Muscle of leg (tissue), 11 donors: ENCODE data around the gene DPEP3. TPM values are rescaled to one million over a fixed set of nuclear protein-coding genes. Genes with fewer than 3 reads are reported as not detected.
"Not testable (repeated sequence)": the region's sequence is repeated elsewhere in the genome, so short reads cannot be mapped to it uniquely, and the experiment has no call there.

Source experiments
- DNase-seq: peaks from one replicate; pipeline ENCODE4 v3.0.0; 2013
- H3K27ac ChIP-seq: one replicate; pipeline ENCODE4 v1.5.1; 2013; ENCODE audit warnings: mild to moderate bottlenecking, low read length, control low read depth
- H3K27me3 ChIP-seq: one replicate; pipeline ENCODE4 v1.6.1; 2013; ENCODE audit warnings: low read length; ENCODE audit not compliant: control insufficient read depth, insufficient read depth
- H3K36me3 ChIP-seq: one replicate; pipeline ENCODE4 v1.6.1; 2013; ENCODE audit warnings: low read length; ENCODE audit not compliant: control insufficient read depth, insufficient read depth
- H3K4me1 ChIP-seq: one replicate; pipeline ENCODE4 v1.6.1; 2013; ENCODE audit warnings: low read length; ENCODE audit not compliant: control insufficient read depth, insufficient read depth
- H3K4me3 ChIP-seq: one replicate; pipeline ENCODE4 v1.5.1; 2013; ENCODE audit warnings: low read length, control low read depth
- H3K9me3 ChIP-seq: replicated peaks from 2 replicates; pipeline ENCODE4 v1.6.1; 2013; ENCODE audit warnings: low read depth, low read length; ENCODE audit not compliant: control insufficient read depth
- WGBS: methylation state at CpG from one replicate; pipeline ENCODE4 v1.1.5; 2013; ENCODE audit warnings: missing lambda C conversion rate; ENCODE audit not compliant: insufficient coverage; 5-methylcytosine and 5-hydroxymethylcytosine counted together
- polyA plus RNA-seq, 8 donors: library from polyadenylated mRNA; unstranded; fragments of 120-200 nt; gene quantifications; one replicate each; pipeline versions ENCODE4 v1.2.1 to v1.2.3, GENCODE V29; 2013; ENCODE audit warnings: inconsistent platforms in 1 of 8, low replicate concordance in 1 of 8; ENCODE audit not compliant: insufficient read length in 8 of 8, insufficient read depth in 1 of 8
- total RNA-seq: library from RNA; stranded (reverse); fragments of 120-200 nt; gene quantifications from one replicate; pipeline ENCODE4 v1.2.4, GENCODE V29; 2013

The DPEP3 gene
- total and polyA plus RNA-seq, 9 donors = 0.04 to 0.15 (median 0.09) TPM; not detected in 4

DNA sequence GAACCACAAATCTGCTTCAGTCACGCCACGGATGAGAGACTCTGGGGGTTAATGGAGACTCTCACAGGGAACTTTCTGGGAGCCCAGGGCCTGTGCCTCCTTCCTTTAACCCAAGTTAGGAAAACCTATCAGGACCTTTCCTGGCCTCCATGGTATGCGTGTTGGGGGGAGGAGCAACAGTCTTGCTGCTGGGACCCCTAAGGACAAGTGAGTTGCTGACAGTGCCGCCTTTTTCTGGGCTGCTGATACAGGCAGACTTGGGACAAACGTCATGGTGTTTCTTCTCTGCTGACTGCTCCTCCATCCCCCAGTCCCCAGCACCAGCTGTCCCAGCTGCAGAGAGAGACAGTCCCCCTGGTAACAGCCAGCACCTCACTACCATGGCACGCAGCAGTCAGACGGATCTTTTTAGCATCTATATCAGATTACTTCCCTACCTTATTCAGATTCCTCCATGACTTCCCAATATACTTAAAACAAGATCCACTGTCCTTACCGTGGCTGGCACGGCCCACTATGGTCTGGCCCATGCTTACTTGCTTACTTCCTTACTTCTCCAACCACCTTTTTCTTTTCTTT lies 28.9 kb upstream of the DPEP3 start:
- Histone ChIP-seq H3K27ac (no peak overlapping the region), H3K36me3 (no peaks in the 10 kb centered on the region), H3K9me3 (no peaks in the 10 kb centered on the region), H3K4me3 (no peak overlapping the region), H3K4me1 (peaks cover 3% of the 10 kb centered on the region), H3K27me3 (peaks cover 2% of the 10 kb centered on the region)
- WGBS = 44% methylated on average over 7 of the region's 9 CpGs
- DNase-seq = no peak

DNA sequence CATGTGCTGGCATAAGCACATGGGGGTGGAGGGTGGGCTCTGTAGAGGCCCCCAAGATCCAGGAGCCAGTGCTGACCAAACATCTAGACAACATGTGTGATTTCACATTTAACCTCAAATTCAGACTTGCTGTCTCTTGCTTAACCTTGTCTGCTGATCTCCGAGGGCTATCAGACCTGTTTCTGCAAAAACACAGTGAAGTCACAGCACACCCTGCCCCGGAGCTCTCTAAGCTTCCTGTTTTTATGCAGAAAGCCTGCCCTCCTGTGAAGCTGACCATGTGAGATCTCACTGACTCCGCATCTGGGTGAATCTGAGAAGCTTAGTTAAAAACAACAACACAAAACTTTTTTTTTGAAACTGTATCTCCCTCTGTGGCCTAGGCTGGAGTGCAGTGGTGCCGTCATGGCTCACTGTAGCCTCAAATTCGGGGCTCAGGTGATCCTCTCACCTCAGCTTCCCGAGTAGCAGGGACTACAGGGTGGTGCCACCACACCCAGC lies 25.5 kb upstream of the DPEP3 start:
- WGBS = 33% methylated on average over 3 of the region's 6 CpGs
- Histone ChIP-seq H3K27me3 (no peaks in the 10 kb centered on the region), H3K4me3 (no peak overlapping the region), H3K4me1 (peaks cover 3% of the 10 kb centered on the region), H3K27ac (peak overlapping the region; percentile 48), H3K36me3 (no peaks in the 10 kb centered on the region), H3K9me3 (no peaks in the 10 kb centered on the region)
- DNase-seq = peak; percentile 70

DNA sequence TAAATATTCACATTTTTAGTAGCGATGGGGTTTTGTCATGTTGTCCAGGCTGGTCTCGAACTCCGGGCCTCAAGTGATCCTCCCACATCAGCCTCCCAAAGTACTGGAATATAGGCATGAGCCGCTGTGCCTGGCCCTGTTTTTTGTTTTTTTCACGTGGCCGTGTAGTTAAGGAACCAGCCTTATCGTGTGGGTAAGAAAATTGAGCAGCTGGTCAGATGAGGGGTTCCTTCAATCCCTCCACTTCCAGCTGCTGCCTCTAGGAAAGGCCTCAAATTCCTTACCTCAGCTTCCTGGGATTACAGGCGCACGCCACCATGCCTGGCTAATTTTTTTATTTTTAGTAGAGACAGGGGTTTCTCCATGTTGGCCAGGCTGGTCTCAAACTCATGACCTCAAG lies 24.9 kb upstream of the DPEP3 start:
- WGBS = no CpG with 5 or more reads among the region's 9 CpGs
- no peaks in the 10 kb centered on the region for H3K36me3 ChIP-seq
- peak overlapping the region; percentile 48 for H3K27ac ChIP-seq
- H3K4me1 ChIP-seq = peaks cover 5% of the 10 kb centered on the region
- no peak for DNase-seq
- no peaks in the 10 kb centered on the region for H3K27me3 ChIP-seq
- no peak overlapping the region for H3K4me3 ChIP-seq
- no peaks in the 10 kb centered on the region for H3K9me3 ChIP-seq

DNA sequence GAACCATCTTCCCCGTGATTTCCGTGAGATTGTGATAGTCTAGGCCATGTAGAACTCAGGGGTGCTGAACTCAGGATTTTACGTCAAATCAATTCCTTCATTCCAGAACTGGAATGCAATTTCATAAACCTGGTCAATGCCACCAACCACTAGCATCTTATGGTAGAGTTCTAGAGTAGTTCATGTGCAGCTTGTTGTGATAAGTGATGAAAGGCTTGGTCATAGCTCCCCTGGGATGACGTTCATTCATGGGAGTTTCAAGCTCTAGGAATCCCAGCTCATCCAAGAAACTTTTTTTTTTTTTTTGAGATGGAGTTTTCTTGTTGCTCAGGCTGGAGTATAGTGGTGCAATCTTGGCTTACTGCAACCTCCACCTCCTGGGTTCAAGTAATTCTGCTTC lies 22.7 kb upstream of the DPEP3 start:
- no peaks in the 10 kb centered on the region for H3K36me3 ChIP-seq
- H3K4me3 ChIP-seq = no peak overlapping the region
- no peaks in the 10 kb centered on the region for H3K9me3 ChIP-seq
- no peak for DNase-seq
- H3K4me1 ChIP-seq = peaks cover 5% of the 10 kb centered on the region
- no CpG with 5 or more reads among the region's 4 CpGs for WGBS
- H3K27ac ChIP-seq = no peak overlapping the region
- no peaks in the 10 kb centered on the region for H3K27me3 ChIP-seq

DNA sequence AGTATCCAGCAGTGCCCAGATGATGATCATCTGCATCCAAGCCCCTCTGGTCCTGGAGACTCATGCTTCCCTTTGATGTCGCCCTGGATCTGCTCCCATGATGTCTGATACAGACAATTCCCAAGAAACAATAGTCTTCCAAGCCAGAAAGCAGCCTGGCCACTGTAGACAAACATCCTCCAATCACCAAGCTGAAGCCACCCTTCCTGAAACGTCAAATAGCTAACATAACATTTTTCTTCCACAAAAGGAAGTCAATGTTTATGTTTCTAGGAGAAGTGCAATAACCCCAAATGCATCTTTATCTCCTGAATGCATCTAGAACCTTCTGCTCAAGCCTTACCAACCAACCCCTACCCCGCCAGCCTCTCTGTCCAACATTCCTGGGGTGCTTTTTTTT lies 20.2 kb upstream of the DPEP3 start:
- peaks cover 5% of the 10 kb centered on the region for H3K4me1 ChIP-seq
- no peaks in the 10 kb centered on the region for H3K36me3 ChIP-seq
- H3K27ac ChIP-seq = no peak overlapping the region
- DNase-seq = peak; percentile 56
- no peaks in the 10 kb centered on the region for H3K9me3 ChIP-seq
- no peak overlapping the region for H3K4me3 ChIP-seq
- H3K27me3 ChIP-seq = no peaks in the 10 kb centered on the region
- 50% methylated on average over 2 of the region's 3 CpGs for WGBS

DNA sequence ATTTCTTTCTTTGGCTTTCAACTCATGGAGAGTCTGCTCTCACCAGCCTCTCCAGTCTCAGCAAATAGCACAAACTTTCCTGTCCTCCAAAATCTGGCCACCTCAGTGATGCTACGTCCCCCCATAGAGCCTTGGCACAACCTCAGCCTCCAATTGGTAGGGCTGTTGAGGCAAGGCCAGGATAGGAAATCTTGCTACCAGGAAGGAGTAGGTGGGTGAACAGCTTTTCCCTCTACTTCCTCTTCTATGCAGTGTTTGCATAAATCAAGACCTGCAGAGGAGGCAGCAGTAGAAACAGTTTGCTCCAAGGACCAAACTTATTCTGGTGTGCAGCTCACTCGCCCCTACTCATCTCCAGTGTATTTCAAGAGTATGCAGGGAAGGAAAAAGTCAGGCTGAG lies 19.7 kb upstream of the DPEP3 start:
- H3K4me1 ChIP-seq = peaks cover 5% of the 10 kb centered on the region
- no peak overlapping the region for H3K4me3 ChIP-seq
- no peaks in the 10 kb centered on the region for H3K9me3 ChIP-seq
- H3K36me3 ChIP-seq = no peaks in the 10 kb centered on the region
- no peak for DNase-seq
- H3K27ac ChIP-seq = peak overlapping the region; percentile 29
- no peaks in the 10 kb centered on the region for H3K27me3 ChIP-seq
- no CpG with 5 or more reads among the region's 2 CpGs for WGBS

DNA sequence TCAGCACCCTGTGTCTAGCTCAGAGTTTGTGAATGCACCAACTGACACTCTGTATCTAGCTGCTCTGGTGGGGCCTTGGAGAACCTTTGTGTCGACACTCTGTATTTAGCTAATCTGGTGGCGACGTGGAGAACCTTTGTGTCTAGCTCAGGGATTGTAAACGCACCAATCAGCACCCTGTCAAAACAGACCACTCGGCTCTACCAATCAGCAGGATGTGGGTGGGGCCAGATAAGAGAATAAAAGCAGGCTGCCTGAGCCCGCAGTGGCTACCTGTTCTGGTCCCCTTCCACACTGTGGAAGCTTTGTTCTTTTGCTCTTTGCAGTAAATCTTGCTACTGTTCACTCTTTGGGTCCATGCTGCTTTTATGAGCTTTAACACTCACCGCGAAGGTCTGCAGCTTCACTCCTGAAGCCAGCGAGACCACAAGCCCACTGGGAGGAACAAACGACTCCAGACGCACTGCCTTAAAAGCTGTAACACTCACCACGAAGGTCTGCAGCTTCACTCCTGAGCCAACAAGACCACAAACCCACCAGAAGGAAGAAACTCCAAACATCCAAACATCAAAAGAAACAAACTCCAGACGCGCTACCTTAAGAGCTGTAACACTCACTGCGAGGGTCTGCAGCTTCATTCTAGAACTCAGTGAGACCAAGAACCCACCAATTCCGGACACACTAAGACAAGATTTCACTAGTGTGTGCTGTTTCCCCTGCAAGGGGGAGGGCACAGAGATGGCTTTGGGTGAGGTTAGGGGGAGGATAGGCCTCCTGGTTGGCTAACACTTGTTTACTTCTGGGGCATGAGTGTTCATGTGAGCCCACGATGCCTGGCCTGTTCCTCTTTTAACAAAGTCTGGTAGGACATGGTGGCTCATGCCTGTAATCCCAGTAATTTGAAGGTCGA lies 18.7 kb upstream of the DPEP3 start, which contains the start of gene DPEP2:
DPEP2 (minus strand) TSS at position 706 of the 910 bp plus-strand sequence. CDS start 6,272 bp downstream, outside the sequence.
- H3K9me3 ChIP-seq, H3K27me3 ChIP-seq, H3K36me3 ChIP-seq, H3K4me1 ChIP-seq: not testable (repeated sequence)
- H3K4me3 ChIP-seq = peak within 1 kb of the TSS; percentile 5
- H3K27ac ChIP-seq = peak within 1 kb of the TSS; percentile 42
- WGBS = 36% methylated on average over 5 of the region's 18 CpGs
- DNase-seq = peak; percentile 54

DNA sequence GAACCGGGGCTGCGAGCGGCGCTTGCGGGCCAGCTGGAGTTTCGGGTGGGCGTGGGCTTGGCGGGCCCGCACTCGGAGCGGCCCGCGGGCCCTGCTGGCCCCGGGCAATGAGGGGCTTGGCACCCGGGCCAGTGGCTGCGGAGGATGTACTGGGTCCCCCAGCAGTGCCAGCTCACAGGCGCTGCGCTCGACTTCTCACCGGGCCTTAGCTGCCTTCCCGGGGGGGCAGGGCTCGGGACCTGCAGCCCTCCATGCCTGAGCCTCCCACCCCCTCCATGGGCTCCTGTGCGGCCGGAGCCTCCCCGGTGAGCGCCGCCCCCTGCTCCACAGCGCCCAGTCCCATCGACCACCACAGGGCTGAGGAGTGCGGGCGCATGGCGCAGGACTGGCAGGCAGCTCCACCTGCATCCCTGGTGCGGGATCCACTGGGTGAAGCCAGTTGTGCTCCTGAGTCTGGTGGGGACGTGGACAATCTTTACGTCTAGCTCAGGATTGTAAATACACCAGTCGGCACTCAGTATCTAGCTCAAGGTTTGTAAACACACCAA lies 18.0 kb upstream of the DPEP3 start:
- not testable (repeated sequence) for H3K36me3 ChIP-seq, DNase-seq, H3K27ac ChIP-seq, H3K4me3 ChIP-seq, H3K27me3 ChIP-seq, H3K9me3 ChIP-seq
- H3K4me1 ChIP-seq = peaks cover 10% of the 10 kb centered on the region
- WGBS = 94% methylated on average over 36 of the region's 36 CpGs

DNA sequence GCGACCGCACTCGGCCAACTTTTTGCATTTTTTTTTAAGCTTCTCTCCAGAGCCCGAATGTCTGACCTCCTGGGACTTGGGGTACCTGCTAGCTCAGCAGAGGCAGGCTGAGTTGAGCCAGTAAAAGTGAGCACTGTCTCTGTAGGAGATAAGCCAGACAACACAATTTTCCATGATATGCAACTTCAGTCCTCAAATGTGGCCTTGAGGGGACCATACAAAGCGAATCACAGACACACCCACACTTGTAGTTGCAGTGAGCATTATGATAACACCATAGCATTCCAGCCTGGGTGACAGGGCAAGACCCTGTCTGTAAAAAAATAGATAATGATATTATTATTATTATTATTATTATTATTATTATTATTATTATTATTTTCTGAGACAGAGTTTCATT lies 16.4 kb upstream of the DPEP3 start:
- DNase-seq = no peak
- no peak overlapping the region for H3K4me3 ChIP-seq
- H3K4me1 ChIP-seq = peaks cover 16% of the 10 kb centered on the region
- H3K27ac ChIP-seq = no peak overlapping the region
- no peaks in the 10 kb centered on the region for H3K27me3 ChIP-seq
- no peaks in the 10 kb centered on the region for H3K9me3 ChIP-seq
- 67% methylated on average over 3 of the region's 5 CpGs for WGBS
- H3K36me3 ChIP-seq = no peaks in the 10 kb centered on the region

DNA sequence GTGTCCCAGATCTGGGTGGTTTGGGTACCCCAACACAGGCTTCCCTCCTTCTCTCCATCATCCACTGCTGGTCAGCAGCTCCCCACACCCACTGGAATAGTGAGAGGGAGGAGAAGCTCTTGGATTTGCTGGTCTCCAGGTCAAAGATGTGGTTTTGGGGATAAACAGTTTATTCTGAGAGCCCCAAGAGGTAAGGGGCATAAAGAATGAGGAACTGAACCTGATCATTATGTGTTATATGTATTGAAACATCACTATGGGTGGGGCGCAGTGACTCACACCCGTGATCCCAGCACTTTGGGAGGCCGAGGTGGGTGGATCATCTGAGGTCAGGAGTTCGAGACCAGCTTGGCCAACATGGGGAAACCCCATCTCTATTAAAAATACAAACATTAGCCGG lies 15.1 kb upstream of the DPEP3 start:
- Histone ChIP-seq H3K4me1 (peaks cover 16% of the 10 kb centered on the region), H3K36me3 (no peaks in the 10 kb centered on the region), H3K9me3 (no peaks in the 10 kb centered on the region), H3K27me3 (no peaks in the 10 kb centered on the region), H3K27ac (no peak overlapping the region), H3K4me3 (no peak overlapping the region)
- WGBS = no CpG with 5 or more reads among the region's 5 CpGs
- DNase-seq = no peak
